OCI-M2 (cell line): ENCODE measurements around the gene ARHGEF7.

Experiments
- DNase-seq: peaks from one replicate; lab custom pipeline; 2025; ENCODE audit not compliant: unreplicated experiment; lab: John Stamatoyannopoulos, UW

ARHGEF7 gene

GRCh38 chr13:111216166-111216960 lies 101.3 kb downstream of the ARHGEF7 start:
- DNase-seq, result no peak

DNA sequence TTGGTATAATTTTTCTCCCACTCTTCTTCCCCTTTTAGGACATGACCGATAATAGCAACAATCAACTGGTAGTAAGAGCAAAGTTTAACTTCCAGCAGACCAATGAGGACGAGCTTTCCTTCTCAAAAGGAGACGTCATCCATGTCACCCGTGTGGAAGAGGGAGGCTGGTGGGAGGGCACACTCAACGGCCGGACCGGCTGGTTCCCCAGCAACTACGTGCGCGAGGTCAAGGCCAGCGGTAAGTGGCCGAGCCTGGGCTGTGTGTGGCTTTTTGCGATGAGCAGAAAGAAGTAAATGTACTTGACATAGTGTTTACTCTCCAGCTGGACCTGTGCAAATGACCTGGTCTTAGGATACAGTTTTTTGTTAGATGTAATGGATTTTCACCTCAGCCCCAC lies 102.5 kb downstream of the ARHGEF7 start:
- no peak for DNase-seq

DNA sequence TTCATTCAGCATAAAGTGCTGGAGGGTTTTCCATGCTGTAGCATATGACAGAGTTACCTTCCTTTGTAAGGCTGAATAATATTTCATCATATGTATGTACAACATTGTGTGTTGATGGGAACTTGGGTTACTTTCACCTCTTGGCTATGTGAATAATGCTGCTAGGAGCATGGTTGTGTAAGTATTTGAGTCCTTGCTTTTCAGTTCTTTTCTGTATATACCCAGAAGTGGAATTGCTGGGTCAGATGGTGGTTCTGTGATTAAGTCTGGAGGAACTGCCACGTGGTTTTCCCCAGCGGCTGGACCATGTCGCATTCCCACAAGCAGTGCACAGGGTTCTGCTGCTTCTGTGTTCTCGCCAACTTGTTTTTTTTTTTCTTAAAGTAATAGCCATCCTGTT lies 104.2 kb downstream of the ARHGEF7 start:
- no peak for DNase-seq

DNA sequence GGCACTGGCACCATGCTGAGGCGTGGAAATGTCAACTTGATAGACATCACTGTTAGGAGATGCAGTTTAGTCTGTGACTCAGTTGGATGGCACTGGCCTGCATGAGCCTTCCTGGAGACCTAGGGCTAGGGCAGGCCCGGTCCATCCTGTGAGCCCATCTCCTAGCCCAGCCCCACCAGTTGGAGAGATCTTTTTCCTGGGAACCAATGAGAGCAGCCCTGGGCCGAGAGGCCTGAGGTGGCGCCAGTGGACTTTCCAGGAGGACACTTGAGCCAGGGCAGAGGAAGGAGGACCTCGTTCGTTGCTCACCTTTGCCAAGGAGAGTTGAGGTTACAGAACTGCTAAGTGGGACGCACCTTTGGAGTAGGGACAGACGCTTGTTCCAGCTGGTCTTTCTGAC lies 104.8 kb downstream of the ARHGEF7 start:
- no peak for DNase-seq

DNA sequence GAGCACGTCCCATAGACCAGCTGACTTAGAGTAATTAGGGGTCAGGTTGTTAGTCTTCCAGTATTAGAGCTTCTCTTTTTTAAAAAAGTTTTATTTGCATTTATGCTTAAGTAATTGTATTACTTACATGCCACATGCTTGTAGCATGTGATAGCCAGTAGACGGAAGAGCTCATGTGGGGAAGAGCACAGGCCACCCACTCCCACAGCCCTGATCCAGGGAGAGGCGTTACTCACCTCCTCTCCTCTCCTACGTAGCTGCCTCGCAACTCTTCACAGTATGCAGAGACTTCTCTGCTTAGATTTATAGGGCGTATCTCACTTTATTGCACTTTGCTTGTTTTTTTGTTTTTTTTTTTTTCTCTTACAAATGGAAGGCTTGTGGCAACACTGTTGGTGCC lies 110.1 kb downstream of the ARHGEF7 start:
- no peak for DNase-seq

- no peak for DNase-seq
Observed at GRCh38 chr13:111225810-111226546, 110.9 kb downstream of the ARHGEF7 start.

DNA sequence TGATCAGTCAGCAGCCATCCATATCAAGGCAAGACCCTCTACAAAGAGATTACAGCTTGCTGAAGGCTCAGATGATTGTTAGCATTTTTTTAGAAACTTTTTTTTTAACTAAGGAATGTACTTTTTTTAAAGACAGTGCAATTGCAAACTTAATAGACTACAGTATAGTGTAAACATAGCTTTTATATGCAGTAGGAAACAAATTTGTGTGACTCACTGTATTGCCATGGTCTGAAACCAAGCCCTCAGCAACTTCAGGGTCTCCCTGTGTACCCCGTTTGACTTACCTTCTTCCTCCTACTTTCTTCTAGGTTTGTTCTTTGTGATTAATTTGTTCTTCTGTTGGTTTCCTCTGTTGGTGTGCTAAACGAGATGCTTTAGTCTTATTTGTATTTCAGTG lies 112.3 kb downstream of the ARHGEF7 start:
- DNase-seq, result no peak

- no peak for DNase-seq
Observed at GRCh38 chr13:111228262-111229144, 113.4 kb downstream of the ARHGEF7 start.

DNA sequence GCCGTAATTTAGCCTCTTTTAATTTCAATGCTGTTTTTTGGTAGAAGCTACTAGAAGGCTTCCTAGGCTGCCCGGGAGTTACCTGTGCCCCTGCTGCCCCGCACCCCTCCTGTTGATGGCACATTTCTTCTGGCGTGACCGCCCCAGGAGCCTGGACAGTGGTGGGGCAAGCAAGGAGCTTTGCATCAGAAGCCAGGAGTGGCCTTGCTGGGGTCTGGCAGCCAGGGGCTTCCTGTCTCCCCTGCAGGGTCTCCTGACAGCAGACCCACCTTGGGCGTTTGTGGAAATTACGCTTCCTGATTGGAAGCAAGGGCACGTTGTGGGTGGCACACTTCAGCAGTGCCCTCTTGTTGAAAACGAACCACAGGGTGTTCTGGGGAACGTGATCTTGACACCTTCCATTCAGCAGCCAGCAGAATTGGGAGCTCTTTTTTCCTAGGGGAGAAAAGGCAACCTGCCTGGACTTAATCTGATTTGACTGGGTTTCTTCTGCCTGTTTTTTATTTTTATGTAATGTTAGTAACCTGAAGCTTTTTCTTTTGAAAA lies 115.3 kb downstream of the ARHGEF7 start:
- DNase-seq, result no peak

DNA sequence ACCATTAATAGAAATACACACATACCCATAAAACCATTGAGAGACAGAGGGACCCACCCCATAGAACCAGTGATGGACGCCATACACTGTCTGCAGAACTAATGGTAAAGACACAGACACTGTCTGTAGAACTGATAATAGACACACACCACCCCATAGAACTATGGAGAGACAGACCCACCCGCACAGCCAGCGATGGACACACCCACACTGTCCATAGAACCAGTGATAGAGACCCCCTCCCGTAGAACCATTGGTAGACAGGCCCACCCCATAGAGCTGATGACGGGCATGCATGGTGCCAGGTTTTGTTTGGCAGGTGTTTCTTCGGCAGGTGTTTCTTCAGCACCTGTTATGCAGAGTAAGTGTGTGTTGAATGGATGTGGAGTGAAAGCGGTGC lies 117.1 kb downstream of the ARHGEF7 start:
- no peak for DNase-seq

DNA sequence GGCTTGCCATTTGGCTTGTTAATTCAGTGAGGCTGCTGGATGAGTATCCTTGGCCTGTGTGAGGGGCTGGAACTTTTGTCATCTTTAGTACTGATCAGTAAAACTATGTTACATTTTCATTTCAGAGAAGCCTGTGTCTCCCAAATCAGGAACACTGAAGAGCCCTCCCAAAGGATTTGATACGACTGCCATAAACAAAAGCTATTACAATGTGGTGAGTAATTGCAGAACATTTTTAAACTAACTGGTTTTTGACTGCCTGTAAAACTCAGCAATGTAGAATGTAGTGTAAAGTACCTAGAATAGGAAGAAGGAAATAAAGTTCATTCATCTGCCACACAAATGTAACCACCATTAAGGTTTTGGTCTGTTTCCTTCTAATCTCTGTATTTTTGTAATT lies 118.0 kb downstream of the ARHGEF7 start:
- DNase-seq, result no peak

DNA sequence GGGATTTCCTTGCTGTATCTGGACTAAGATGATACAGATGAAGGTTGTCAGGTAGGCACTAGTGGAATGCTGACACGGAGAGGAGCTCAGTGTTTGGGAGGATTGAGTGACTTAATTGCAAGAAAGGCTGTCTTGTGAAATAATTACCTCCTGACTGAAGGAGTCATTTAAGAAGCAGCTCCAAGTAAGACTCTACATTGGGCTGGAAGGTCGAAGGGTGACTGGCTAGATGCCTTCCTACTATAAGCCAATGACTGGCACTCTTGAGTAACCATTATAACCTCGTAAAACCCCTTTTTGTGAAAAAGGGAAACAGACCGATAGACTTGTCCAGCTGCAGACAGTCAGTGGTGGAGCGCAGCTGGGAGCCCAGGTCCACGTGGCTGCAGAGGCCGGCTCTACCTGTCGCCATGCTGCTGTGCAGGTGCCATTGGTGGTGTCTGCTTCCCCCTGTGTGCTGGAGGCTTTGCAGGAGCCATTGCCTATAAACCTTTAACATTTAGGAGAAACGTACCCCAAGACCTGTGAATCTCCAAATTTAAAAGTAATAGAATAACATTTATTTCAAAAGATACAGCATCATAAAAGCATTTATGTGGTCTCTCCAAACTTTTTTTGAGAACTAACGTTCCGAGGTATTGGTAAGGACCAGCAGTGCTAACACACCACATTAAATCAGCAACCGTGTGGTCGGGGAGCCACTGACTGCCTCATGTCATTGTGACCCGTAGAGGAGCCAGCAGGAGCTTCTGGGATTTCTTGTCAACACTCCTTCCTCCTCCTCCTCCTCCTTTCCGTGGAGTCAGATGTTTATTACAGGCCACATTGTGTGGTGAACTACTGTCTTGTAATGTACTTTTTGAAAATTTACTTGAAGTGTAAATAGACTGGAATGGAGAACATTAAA lies 124.9 kb downstream of the ARHGEF7 start:
- no peak for DNase-seq

DNA sequence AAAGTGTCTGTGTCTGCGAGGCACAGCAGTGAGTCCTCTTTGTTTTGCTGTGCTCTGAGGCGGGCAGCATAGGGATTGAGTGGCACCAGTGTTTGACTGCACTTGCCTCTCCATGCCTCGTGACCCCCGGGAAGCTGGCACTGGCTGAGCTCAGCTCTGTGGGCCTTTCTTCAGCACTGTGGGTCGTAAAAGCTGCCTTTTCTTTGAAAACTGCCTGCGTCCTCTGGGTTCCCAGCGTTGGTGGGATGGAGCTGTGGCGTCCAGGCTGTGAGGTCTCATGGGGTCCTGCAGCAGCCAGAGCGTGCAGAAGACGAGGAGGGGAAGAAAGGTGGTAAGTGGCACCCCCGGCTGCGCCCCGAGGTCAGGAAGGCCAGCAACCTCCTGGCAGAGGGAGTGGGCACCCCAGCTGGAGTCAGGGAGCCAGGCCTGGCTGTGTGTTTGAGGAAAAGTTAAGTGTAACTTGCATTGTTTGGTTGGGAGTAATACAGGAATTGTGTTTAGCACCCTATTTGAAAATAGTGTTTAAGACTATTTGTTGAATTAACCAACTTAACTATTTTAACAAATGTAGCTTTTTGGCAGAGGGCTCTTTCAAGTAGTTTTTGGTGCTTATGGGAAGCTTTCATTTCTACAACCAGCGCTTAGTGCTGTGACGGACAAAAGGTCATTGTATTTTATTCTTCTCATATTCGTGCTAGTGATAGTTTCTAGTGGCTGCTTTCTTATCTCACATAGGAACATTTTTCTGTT lies 126.1 kb downstream of the ARHGEF7 start:
- no peak for DNase-seq

- no peak for DNase-seq
Observed at GRCh38 chr13:111241862-111242261, 126.8 kb downstream of the ARHGEF7 start.

DNA sequence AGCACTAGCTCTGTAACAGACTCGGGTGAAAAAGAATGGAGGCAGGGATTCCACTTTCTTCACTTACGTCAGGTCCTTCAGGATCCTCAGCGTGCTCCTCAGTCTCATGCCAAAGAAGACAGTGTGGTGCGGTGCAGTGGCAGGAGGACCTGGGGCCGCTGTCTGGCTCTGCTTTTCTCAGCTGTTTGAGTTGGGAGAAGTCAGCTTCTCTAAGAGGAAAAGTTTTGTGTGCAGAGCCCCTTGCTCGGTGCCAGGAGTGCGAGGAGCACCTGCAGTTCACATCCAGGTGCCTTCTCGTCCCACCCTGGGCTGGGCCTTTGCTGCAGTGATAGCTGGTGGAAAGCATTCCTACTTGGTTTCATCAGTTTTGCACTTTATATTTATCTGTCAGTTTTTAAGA lies 127.5 kb downstream of the ARHGEF7 start:
- DNase-seq, result no peak

- DNase-seq, result no peak
Observed at GRCh38 chr13:111243981-111244380, 128.9 kb downstream of the ARHGEF7 start.

DNA sequence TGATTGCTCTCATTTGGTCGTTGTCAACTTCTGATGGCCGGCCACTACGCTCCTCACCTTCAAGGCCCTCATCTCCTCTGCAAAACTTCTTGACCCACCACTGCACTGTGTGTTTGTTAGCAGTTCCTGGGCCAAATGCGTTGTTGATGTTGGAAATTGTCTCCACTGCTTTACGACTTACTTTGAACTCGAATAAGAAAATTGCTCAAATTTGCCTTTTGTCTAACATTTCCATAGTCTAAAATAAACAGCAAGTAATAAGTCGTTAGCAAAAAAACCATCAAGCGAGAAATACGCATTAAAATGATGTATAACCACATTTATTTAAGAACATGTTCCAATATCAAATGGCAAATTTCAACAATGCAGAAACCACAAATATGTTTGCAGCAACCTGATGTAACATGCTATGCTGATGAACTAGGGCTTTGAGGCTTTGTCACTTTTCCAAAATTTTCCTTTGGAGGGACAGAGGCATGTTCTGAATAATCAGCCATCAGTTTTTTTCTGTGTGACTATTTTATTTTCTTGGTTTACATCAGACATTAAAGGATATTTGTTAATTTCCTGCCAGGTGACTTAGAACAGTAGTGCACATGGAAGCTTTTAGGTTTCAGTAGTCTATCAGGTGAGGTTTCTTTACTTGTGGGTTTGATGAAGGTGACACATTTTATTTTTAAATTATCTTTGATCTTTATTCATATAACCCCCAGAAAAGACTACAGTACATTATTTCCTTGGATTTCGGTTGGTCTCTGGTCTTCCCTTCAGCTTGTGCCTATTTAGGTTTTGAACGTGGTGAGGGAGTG lies 130.7 kb downstream of the ARHGEF7 start:
- no peak for DNase-seq

DNA sequence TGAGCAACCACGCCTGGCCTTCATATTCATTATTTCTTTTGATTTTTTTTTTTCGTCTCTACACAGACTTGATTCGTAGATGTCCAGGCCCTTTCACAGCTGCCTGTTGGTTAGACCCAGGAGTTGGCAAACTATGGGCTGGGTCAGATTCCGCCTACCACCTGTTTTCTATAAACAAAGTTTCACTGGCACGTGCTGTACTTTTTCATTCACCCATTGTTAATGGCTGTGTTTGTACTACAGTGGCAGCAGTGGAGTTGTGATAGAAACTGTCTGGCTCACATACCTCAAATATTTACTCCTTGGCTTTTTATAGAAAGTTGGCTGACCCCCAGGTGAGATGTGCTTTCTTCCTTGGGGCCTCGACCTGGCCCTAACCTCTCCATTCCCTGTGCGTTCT lies 132.4 kb downstream of the ARHGEF7 start:
- no peak for DNase-seq

GRCh38 chr13:111248822-111249221 lies 133.7 kb downstream of the ARHGEF7 start:
- no peak for DNase-seq
